ENCODE measurements around the gene EFEMP2.

The EFEMP2 gene

GRCh38 chr11:65816696-65817095 is 55.9 kb downstream of the EFEMP2 start:
- no peak for DNase-seq (ENCODE audit: low read depth)
- no peak overlapping the region for H3K4me3 ChIP-seq (ENCODE audit: control insufficient read depth, low read depth, low read length)
- TF ChIP-seq CTCF (conservative IDR thresholded peaks at IDR 0.05; ENCODE audit: control insufficient read depth, insufficient read depth, low read depth, low read length), result no peak
